ENCODE results near the gene PAF1.

PAF1 gene

DNA sequence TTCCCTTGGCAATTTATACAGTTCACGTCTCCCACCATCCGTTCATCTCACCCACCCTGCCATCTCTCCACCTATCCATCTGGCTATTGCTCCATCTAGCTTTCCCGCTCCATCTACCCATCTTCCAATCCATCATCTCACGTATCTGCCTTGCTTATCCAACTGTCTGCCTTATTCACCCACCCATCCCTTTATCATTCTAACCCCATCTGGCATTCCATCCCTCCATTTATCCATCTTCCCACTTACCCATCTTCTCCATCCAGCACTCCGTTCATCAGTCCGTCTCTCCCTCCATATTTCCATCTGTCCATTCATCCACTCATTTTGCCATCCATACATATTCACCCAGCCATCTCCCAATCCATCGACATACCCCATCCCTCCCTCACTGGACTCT, 34.8 kb upstream of the PAF1 start:
- TF ChIP-seq, protein P1, sequence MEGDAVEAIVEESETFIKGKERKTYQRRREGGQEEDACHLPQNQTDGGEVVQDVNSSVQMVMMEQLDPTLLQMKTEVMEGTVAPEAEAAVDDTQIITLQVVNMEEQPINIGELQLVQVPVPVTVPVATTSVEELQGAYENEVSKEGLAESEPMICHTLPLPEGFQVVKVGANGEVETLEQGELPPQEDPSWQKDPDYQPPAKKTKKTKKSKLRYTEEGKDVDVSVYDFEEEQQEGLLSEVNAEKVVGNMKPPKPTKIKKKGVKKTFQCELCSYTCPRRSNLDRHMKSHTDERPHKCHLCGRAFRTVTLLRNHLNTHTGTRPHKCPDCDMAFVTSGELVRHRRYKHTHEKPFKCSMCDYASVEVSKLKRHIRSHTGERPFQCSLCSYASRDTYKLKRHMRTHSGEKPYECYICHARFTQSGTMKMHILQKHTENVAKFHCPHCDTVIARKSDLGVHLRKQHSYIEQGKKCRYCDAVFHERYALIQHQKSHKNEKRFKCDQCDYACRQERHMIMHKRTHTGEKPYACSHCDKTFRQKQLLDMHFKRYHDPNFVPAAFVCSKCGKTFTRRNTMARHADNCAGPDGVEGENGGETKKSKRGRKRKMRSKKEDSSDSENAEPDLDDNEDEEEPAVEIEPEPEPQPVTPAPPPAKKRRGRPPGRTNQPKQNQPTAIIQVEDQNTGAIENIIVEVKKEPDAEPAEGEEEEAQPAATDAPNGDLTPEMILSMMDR (IDR thresholded peaks at IDR 0.05; ENCODE audit: borderline replicate concordance, control extremely low read depth, extremely low read depth, insufficient read depth, missing control alignments): no peak
- no peak for DNase-seq (ENCODE audit: low spot score)
- in situ Hi-C loops (cut with MboI; ENCODE audit: low sequenced_read_pairs, unreplicated experiment): no loop called here

DNA sequence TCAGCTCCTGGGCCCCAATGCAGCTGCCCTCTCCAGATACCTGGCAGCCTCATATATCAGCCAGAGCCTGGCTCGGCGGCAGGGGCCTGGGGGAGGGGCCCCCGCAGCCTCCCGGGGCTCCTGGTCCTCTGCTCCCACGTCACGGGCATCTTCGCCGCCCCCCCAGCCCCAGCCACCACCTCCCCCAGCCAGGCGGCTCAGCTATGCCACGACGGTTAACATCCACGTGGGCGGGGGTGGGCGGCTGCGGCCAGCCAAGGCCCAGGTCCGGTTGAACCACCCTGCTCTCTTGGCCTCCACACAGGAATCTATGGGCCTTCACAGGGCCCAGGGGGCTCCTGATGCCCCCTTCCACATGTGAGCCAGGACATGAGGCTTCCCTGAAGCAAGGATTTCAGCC, 34.0 kb upstream of the PAF1 start:
- TF ChIP-seq, protein P1 (IDR thresholded peaks at IDR 0.05; ENCODE audit: borderline replicate concordance, control extremely low read depth, extremely low read depth, insufficient read depth, missing control alignments): no peak
- in situ Hi-C loops (cut with MboI; ENCODE audit: low sequenced_read_pairs, unreplicated experiment): no loop called here
- no peak for DNase-seq (ENCODE audit: low spot score)

DNA sequence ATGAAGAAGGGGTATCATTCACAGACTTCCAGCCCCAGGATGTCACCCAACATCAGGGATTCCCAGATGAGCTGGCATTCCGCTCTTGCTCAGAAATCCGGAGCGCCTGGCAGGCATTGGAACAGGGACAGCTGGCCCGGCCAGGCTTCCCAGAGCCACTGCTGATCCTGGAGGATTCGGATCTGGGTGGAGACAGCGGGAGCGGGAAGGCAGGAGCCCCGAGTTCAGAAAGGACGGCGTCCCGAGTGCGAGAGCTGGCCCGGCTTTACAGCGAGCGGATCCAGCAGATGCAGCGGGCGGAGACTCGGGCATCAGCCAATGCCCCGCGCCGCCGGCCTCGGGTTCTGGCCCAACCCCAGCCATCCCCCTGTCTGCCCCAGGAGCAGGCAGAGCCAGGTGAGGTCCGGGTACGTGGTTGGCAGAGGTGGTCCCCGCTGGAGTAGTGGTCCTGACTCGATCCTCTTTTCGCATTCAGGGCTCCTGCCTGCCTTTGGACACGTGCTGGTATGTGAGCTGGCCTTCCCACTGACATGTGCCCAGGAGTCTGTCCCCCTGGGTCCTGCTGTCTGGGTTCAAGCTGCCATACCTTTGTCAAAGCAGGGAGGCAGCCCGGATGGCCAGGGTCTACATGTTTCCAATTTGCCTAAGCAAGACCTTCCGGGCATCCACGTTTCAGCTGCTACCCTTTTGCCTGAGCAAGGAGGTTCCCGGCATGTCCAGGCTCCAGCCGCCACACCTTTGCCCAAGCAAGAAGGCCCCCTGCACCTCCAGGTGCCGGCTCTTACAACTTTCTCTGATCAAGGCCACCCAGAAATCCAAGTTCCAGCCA, 32.6 kb upstream of the PAF1 start:
- no peak for DNase-seq (ENCODE audit: low spot score)
- TF ChIP-seq, protein P1 (IDR thresholded peaks at IDR 0.05; ENCODE audit: borderline replicate concordance, control extremely low read depth, extremely low read depth, insufficient read depth, missing control alignments): no peak
- in situ Hi-C loops (cut with MboI; ENCODE audit: low sequenced_read_pairs, unreplicated experiment): no loop called here

DNA sequence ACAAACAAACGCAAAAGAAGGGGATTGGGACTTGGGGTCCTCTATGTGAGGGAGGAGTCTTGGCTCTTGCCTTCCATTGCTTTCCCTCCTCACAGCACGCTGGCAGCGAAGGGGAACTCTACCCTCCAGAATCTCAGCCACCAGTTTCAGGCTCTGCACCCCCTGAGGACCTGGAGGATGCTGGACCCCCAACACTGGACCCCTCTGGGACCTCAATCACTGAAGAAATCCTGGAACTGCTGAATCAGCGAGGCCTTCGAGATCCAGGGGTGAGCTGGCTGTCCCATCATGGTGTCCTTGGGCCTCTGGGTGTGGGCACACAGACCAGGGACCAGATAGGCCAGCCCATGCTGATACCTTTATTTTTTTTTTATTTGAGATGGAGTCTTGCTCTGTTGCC, 31.1 kb upstream of the PAF1 start:
- TF ChIP-seq, protein P1 (IDR thresholded peaks at IDR 0.05; ENCODE audit: borderline replicate concordance, control extremely low read depth, extremely low read depth, insufficient read depth, missing control alignments): no peak
- no peak for DNase-seq (ENCODE audit: low spot score)
- in situ Hi-C loops (cut with MboI; ENCODE audit: low sequenced_read_pairs, unreplicated experiment): no loop called here

DNA sequence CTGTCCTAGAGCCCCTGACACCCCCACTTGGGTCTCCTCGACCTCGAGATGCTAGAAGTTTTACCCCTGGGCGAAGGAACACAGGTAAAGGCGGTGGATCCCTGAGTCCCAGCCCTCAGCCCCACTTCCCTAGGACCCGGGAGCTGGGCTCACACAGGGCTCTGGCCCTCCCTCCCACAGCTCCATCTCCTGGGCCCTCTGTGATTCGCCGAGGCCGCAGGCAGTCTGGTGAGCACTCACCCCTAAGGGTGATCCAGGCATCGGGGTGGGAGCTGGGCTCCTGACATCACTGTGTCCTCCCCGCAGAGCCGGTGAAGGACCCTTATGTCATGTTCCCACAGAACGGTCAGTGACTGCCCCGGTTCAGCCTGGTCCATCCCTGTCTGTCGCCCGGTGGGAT, 29.9 kb upstream of the PAF1 start:
- no peak for DNase-seq (ENCODE audit: low spot score)
- TF ChIP-seq, protein P1 (IDR thresholded peaks at IDR 0.05; ENCODE audit: borderline replicate concordance, control extremely low read depth, extremely low read depth, insufficient read depth, missing control alignments): no peak
- in situ Hi-C loops (cut with MboI; ENCODE audit: low sequenced_read_pairs, unreplicated experiment): no loop called here

DNA sequence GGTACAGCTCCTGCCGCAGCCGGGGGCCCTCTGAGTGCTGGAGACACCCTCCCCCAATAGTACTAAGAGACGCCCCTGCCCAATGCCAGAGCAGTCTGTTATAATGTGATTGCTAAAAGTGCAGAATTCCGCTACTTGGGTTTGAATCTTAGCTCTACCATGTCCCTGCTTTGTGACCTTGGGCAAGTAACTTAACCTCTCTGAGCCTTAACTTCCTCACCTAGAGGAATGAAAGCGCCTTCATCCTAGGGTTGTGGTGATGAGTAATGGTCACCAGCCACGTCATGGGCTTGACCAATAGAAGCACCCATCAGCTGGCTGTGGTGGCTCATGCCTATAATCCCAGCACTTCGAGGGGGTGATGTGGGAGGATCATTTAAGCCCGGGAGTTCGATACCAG, 28.1 kb upstream of the PAF1 start:
- no peak for DNase-seq (ENCODE audit: low spot score)
- TF ChIP-seq, protein P1 (IDR thresholded peaks at IDR 0.05; ENCODE audit: borderline replicate concordance, control extremely low read depth, extremely low read depth, insufficient read depth, missing control alignments): no peak
- in situ Hi-C loops (cut with MboI; ENCODE audit: low sequenced_read_pairs, unreplicated experiment): no loop called here
